NCI-H82 (cell line): ENCODE measurements around the gene SF1.

Experiments
- DNase-seq: peaks from one replicate; lab custom pipeline; 2025; lab: John Stamatoyannopoulos, UW

Gene SF1

DNA sequence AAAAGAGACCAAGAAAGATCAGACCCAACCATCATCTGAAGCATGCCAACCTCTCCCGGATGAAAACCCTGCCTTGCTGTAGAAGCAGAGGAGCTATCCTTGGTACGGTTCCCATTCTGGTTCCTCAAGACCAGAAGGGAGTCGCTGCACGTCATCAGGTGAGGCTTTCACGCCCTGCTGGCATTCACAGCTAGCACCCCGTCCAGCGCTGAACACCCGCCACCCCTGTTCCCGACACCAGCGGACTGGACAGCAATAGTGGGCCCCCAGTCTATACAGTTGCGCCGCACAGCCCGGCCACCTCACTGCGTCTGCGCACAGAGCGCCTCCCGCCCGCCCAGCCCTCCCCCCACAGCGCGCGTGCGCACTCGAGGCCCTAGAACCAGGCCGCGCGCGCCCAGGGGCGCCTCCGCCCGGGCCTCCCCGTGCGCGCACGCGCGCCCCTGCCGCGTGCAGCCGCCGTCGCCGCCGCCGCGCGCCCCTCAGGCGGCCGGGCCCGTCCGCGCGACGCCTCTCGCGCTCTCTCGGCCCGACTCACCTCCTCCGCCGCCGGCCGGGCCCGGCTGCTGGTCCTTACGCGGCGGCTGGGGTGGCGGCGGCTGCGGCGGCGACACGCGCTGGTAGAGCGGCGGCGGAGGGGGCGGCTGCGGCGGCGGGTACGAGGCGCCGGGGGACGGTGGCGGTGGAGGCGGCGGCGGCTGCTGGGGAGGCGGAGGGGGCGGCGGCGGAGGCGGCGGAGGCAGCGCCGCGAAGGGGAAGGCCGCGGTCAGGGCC lies 706 bp downstream of the SF1 start:
- peak; percentile 81 for DNase-seq

GRCh38 chr11:64776875-64777274 lies 1.5 kb downstream of the SF1 start:
- no peak for DNase-seq

GRCh38 chr11:64776425-64776824 lies 1.9 kb downstream of the SF1 start:
- DNase-seq = no peak

DNA sequence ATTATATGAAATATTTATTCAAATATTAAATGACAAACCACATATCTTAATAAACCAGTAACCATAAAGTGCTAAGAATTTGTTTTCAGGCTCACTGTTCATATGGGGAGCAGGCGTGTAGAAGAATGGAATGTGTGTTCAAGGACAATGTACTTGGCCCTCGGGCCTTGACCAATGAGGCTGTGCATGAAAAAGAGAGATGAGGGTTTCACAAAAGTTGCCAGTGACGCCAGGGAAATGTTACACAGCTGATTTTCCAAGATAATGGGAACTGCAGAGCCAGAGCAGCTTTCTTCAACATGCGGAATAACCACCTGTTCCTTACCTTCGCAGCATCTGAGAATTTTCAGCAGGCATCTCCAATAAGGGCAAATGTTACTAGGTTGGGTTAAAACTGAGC lies 4.2 kb downstream of the SF1 start:
- DNase-seq = no peak

DNA sequence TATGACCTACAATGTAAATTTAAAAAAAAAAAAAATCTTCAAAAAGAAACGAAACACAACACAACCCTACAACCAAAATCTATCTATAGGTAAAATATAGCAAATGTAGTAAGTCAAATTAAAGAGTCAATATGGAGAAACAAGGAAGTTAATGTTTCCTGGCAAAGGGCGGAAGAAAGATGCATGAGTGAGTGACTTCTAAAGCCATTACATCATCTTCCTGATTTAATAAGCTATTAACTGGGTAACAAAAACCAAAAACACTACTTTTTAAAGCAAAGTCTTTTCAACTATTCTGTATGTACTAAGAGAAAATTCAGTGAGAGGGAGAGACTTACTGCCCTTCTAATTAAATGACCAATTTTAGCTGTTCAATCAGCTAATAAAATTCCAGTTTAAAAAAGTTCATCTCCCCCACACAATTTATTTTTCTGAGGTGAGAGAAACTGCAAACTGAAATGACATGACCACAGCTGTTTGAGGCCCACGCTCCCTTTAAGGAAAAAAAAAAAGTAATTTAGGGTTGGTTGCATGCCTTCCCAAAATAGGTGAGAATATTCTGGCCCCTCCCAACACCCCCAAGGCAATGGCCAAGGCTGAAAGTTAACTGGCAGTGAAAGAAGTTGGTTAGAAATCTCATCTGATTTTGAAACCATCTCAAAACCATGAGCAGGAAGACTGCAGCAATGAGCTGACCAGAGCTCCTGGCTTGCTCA lies 5.9 kb downstream of the SF1 start:
- DNase-seq = no peak

DNA sequence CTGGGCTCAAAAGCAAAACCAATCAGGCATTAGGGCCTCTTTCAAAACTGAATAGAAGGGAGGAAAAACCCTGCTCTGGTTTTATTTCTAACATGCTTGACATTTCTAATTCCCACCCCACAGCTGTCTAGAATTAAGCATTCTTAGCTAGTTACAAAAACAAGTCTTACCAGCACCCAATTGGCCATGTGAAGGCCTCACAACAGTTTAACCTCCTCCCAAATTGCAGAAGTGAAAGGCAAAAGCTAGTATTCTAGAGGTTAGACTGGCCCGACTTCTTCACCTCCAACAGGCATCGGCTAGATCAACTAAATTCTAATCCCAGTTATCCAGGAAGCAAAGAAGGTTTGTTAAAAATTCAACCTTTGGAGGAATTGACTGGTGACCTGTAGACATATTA lies 6.5 kb downstream of the SF1 start:
- DNase-seq = no peak

GRCh38 chr11:64770120-64770519 lies 8.2 kb downstream of the SF1 start:
- no peak for DNase-seq

DNA sequence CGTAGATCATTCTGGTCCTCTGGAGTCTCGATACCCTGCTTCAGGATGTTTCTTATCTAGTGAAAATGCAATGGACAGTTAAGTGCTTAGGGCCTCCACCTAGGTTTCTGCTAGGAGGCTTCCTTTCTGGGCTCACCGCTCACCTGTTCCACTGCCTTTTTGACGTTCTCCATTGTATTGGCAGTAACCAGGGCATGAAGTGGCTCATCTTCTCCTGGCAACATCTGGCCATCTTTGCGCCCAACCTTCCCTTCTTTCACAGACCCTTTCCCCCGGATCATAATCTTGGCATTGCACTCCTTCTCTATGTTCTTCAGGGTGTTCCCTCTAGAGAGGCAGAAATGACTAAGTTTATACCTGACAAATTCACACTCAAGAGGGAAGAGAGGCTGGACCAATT lies 9.1 kb downstream of the SF1 start:
- DNase-seq = no peak

- DNase-seq = no peak
Observed at GRCh38 chr11:64768300-64768694, 10.0 kb downstream of the SF1 start.

DNA sequence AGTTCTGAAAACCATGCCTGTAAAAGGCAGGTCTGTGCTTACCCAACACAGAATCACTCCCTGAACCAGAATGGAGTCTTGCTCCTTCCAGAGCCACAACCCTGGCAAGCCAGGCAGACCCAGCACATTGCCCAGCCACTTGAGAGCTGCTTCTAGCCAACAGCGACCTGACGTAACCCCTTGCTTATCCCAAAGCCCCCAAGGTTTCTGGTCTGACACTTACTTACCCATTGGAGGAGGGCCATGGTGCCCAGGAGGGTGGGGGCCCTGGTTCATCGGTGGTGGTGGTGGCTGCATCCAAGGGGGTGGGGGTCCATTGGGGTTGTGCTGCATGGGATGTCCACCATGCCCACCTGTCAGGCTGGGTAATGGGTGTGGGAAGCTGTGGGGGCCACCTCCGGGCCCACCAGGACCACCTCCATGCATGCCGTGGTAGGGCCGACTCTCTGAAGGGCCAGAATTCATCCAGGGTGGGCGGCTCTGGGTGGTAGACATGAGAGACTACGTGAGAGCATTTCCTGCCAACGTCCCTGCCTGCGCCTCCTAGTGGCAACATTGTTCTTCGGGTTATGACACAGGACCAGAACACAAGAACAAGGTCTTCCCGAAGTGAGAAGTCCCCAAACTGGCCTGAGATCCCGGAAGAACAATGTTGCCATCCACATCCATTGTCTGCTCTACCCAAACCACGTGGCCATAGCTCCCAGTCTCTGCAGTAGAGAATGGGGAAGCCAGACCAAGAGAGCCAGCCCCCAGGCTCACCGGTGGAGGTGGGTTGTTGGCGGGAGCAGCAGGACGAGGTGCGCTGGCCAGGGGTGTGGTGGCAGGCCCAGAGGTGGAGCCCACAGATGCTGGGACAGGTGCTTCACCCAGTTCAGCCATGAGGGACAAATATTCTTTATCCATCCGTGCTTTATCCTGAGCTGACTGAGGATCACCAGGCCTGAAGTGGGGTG lies 10.7 kb downstream of the SF1 start:
- peak; percentile 77 for DNase-seq

GRCh38 chr11:64766881-64767280 lies 11.5 kb downstream of the SF1 start:
- DNase-seq = no peak

GRCh38 chr11:64765851-64766665 lies 12.3 kb downstream of the SF1 start:
- DNase-seq = no peak

- DNase-seq = no peak
Observed at GRCh38 chr11:64765291-64765850, 13.0 kb downstream of the SF1 start.

GRCh38 chr11:64764753-64765152 lies 13.6 kb downstream of the SF1 start:
- no peak for DNase-seq

DNA sequence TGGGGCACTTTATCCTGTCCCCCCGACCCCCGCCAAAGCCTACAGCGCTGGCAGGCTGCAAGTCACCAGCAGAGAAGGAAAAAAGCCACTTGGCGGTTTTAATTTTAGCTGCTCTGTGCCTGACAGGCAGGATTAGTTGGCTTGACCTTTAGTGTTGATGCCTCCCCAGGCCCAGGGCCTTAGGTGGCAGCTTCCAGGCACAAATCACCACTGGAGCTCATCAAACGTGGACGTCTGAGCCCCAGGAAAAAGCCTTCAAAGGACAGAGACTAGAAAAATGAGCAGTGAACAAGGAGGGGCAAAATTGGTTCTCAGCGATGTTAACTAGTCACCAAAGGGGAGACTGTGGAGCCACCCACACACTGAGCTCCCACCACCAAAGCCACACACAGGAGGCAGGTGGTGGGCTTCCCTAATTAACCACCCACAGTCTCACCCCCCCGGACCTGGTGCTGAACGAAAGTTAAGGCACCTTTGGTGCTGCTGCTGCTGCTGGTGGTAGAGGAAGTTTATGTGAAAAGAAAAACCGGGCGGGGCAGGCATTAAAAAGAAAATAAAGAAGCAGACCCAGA lies 14.2 kb downstream of the SF1 start:
- DNase-seq = no peak

DNA sequence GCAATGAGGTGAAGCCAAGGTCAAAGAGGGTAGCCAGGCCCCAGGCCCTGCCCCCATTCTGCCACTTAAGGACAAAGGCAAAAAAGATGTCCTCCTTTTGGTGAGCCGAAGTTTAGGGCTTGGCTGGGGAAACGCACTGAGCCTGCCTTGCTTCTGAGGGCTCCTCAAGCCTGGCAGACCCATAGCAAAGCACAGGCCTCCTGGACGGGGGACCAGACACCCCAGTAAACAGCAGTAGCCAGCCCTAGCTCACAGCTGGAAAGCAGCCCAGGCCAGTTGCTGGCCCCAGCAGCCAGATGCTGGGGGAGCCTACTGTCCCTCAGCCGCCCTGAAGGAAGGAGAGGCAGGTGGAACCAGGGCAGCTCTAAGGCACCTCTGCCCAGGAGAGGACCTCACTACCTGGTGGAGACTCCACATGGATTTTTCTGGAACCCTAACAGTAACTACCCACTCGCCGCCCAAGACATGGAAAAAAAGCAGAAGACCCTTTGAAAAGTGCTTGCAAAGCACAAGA lies 14.8 kb downstream of the SF1 start:
- DNase-seq = no peak

DNA sequence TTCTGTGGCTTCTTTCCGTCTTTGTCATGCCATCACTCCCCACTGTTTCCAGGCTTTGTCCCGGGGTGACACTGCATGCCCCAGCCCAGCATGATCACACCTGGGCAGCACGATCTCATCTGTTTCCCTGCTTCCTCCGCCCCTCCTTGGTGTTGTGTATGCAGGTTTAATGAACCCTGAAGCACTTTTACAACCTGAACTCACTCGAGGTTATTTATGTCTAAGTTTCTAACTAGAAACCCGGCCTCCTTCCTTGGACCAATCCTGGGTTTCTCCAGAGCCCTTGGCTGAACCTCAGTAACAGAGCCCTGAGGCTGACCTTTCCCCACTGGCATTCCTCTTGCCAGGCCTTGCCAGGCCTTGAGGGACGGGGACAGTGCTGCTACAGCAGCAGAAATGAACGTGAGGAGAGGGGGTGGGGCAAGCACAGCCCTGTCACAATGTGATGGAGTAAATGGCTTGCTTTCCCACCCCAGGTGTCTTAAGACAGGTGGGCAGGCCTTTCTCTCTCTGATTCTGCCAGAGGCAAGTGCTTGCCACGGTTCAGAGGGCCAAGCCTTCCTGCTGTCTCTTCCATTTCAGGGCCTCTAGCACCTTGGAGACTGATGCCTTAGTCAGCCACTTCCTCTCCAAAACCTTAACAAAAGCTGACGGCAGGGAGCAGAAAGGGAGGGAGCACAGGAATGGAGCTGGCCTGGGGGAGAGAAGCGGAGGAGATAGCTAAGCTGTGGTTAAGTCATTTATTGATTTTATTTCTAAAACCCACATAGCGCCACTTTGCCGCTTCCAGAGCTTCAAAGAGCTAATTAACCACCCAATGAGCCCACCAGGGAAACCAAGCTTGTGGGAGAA lies 15.4 kb downstream of the SF1 start:
- peak; percentile 29 for DNase-seq

- DNase-seq = no peak
Observed at GRCh38 chr11:64762277-64762673, 16.1 kb downstream of the SF1 start.

GRCh38 chr11:64760759-64761420 lies 17.5 kb downstream of the SF1 start:
- no peak for DNase-seq
